Measurements from ENCODE around the gene LRRTM1.

DNA sequence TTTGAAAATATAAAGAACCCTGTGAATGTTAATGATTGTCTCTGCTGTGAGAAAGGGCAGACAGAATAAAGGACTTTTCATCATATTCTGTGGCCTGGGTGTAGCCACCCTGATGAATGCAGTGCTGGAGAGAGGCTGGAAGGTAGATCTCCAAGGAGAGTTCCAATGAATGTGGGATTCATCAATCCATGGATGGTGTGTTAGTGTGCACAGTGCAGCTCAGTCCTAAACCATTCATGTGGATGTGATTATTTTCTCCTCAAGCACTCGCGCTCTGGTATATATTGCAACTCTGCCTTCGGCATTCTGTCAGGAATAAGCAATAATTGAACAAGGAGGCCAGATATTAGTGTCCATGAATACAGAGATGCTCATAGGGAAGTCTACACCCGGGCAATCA lies 47.1 kb downstream of the LRRTM1 start:
- TF ChIP-seq, protein P1, sequence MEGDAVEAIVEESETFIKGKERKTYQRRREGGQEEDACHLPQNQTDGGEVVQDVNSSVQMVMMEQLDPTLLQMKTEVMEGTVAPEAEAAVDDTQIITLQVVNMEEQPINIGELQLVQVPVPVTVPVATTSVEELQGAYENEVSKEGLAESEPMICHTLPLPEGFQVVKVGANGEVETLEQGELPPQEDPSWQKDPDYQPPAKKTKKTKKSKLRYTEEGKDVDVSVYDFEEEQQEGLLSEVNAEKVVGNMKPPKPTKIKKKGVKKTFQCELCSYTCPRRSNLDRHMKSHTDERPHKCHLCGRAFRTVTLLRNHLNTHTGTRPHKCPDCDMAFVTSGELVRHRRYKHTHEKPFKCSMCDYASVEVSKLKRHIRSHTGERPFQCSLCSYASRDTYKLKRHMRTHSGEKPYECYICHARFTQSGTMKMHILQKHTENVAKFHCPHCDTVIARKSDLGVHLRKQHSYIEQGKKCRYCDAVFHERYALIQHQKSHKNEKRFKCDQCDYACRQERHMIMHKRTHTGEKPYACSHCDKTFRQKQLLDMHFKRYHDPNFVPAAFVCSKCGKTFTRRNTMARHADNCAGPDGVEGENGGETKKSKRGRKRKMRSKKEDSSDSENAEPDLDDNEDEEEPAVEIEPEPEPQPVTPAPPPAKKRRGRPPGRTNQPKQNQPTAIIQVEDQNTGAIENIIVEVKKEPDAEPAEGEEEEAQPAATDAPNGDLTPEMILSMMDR (IDR thresholded peaks at IDR 0.05): no peak
- TF ChIP-seq POLR2AphosphoS5 (IDR thresholded peaks at IDR 0.05; ENCODE audit: insufficient read depth in 1 of 2, low read depth in 1 of 2): no peak

Data from vagina (tissue), 2 donors.